ENCODE results near the gene FBXW11.

GRCh38 chr5:171845857-171846256 lies 160.6 kb downstream of the FBXW11 start:
- TF ChIP-seq CTCF (IDR thresholded peaks at IDR 0.05) (no peak), POLR2A (IDR thresholded peaks at IDR 0.05) (no peak)
